Fibroblast of skin of right biceps (primary cell): ENCODE data around the gene CADPS.

ENCODE experiments used
- DNase-seq: peaks from one replicate; pipeline ENCODE4 v3.0.0-alpha.2; 2013

The CADPS gene

DNA sequence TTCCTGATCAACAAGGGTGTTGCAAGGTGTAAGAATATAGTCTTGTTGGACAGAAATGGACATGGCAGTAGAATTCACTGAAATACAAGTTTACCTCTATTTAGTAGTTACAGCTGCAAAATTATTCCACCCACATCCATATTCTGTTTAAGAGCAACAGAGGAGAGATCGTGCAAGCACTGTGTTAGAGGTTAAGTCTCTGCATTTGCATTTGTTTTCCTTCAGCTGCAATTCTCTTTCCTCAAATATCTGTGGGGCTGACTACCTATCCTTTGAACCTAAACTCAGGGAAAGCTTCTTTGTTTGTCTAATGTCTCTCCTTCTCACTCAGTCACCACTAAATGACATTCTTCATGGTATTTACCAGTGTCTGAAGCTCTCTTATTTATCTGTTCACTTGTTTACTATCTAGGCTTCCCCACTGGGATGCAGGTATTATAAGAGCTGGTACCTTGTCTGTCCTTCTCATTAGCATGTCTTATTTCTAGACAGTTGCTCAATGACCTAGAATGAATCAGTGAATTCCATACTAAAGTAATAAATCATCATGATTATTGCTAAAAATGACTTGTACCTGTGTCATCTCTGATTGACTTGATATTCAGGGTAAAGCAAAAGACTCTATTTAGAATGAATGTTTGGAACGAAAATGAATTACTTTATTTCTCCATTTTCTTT, 326.5 kb downstream of the CADPS start:
- no peak for DNase-seq

GRCh38 chr3:62546266-62546665, 328.9 kb downstream of the CADPS start:
- DNase-seq = peak; percentile 36

GRCh38 chr3:62542185-62542584, 333.0 kb downstream of the CADPS start:
- DNase-seq = no peak

- no peak for DNase-seq
Observed at GRCh38 chr3:62539762-62540161, 335.5 kb downstream of the CADPS start.

DNA sequence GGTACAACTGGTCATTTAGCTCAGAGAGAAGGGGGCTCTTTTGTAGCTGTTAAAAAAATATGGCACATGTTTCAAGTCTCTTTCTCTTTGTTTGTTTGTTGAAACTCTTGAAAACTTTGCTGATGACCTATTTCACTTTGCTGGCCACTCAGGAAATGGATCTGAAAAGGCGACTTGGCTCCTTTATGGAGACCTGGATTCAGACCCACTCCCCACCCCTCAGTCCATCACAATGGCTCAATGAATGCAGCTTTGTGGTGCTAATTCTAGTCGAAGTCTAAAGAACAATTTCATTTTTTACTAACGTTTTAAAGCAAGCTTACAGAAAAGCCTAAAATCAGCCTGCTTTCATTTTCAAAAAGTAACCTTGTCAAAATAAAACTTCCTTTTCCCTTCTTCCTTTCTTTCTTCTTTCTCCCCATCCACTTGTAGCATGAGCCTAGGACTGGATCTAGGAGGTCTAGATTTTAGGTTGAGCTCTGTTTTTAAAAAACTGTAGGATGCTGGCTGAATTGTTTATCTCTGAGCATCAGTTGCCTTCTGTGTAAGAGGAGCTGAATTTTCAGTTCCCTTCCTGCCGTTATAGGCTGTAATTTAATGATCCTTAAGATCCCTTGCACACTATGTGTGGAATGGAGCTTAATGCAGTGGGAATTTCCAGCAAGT, 336.4 kb downstream of the CADPS start:
- no peak for DNase-seq

- no peak for DNase-seq
Observed at GRCh38 chr3:62534326-62534725, 340.9 kb downstream of the CADPS start.

DNA sequence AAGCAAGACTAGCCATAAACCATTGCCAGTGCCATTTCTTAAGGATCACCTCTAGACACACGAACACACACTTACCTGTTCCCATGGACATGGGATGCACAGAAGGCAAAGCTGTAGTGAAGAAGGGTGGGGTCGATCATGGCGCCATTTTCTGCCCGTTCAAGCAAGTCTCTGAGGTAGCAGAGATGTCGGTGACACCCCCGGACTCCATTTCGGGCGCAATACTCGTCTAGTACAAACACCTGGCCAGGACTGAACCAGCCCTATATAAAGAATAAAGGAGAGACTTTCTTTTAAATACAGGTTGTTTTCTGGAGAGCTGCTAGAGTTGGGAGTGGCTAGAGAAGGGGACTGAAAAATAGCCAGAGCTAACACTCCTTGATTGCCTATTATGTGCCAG, 342.4 kb downstream of the CADPS start:
- no peak for DNase-seq

DNA sequence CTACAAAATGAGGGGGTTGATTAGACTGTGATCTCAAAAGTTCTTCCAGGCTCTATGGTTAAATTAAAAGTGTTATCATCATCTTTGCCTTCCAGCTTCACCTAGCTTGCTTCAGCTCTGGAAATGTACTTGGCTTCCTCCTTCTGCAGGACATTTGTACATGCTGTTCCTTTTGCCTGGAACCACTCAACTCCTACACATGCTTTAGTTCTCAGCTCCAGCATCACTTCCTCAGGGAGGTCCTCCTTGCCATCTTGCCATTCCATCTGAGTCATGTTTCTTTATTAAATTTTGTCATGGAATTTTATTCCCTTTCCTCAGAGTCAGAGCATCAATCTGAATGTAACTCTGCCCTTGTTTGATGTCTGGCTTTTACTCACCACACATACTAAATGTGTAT, 343.2 kb downstream of the CADPS start:
- no peak for DNase-seq

DNA sequence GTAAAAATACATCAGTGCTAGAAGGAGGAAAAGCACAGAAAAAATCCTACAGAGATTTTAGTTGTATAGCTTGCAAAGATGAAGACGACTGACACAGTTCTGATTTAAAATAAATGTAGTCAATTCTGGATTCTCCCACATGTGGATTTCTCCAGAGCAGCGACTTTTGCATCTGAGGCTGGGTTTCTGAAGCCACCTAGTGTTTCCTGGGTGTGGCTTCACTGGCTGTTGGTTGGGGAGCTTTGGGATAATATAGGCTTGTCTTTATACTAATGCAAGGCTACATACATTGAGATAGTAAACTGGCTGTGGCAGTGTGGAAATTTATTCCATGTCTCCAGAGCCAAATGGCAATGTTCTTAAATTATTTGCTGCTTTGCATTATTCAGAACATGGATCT, 343.7 kb downstream of the CADPS start:
- DNase-seq = no peak

GRCh38 chr3:62529230-62529629, 346.0 kb downstream of the CADPS start:
- peak; percentile 37 for DNase-seq

DNA sequence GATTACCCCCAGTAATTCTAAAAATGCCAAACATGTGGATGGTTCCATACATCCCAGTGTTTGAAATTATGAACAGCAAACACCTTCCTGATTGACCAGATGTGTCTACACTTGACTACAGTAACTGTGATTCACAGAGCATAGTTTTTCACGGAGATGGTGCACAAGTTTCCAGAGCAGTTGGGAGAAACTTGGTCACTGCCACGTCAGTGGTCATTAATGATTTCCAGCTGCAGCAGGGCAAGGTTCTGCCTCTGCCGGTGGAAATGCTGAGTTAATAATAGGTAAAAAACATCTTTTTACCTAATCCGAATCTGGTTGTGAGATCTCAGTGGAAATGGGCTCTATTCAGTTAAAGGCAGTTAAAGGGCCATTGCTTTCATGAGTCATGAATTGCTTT, 347.7 kb downstream of the CADPS start:
- peak; percentile 41 for DNase-seq

GRCh38 chr3:62525281-62525680, 349.9 kb downstream of the CADPS start:
- DNase-seq = peak; percentile 62

DNA sequence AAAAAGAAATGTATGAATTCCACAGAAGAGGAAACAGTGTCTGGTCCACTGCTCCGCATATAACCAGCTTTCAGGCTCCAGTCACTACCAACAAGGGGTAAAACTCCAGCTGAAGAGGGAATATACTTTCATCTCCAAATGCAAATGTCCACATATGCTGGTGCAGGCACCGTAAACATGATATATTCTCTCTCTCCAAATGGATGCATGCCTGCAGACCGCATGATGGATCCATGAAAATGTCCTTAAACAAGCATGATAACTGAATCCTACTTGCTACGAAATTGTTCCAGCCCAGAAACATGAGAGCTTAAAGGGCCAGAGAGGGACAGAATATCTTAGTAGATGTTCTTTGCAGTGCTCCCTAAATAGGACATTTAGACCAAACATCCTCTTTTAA, 351.5 kb downstream of the CADPS start:
- DNase-seq = no peak

DNA sequence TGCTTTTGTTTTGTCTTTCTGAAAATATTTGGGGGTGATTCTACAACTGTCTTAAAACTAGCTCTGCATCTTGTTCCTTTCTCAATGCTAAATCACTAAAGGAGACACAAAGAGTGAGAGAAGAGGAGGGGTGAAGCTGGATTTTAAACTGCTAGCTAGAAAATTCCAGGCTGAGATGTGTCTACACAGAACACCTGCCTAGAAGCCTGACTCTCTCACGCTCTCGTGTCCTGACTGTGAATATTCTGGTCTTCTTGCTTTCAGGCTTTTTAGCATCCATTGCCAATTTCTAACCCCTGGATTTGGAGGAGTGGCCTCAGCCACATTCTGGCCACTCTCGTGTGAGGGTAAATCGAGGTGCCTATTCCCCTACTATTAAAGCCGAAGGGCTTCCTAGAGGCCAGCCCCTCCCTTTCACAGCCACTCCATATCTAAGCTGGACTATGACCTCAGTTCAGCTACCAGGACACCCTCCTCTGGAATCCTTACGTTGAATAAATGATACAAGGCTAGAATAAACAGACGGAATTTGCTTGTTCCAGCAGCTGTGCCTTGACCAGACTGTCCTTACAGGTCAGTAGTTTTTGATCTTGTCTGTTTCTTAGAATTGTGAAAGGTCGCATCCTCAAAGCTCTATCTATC, 353.6 kb downstream of the CADPS start:
- DNase-seq = no peak

- no peak for DNase-seq
Observed at GRCh38 chr3:62503516-62503915, 371.7 kb downstream of the CADPS start.

DNA sequence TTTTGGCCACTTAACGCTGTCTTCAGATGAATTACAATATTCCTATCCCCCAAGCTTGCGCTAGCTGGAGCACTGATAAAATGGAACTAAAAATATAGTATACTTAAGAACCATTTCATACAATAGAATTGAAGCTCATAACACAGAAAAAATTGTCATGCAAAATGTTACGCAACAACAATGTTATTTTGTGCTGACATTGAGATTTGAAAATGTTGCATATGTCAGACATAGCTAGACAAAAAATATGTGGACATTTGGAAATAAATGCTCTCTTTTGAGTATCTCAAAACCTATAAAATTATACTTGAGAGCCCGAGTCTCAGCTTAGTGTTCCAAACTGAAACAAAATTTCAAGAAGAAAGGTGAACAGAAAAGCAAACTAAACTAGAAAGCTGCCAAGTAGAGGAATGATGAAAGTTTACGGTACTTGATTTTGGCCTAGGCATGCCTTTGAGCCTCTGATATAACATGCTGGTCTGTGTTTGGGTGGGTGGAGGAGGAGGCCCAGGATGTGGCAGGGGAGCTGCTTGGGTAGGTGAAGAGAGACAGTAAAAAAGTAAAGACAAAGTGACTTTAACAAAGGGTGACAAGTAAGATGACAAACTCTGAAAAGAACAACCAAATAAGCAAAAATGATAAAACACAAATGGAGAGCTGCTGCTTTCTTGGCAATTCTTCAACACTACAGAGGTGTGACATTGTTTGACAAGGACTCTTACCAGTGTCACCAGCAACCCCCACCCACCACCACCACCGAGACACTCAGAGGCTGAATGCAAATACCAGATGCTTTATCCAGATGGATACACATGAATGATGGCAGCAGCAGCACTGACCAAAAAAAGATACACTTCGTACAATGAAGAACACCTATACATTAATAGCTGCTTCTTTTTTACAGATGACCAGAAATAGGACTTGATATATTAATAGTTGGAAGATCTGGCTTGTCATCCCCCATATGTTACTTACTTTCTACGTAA, 372.6 kb downstream of the CADPS start:
- DNase-seq = no peak

GRCh38 chr3:62501289-62501668, 373.9 kb downstream of the CADPS start:
- DNase-seq = no peak

GRCh38 chr3:62500556-62501288, 374.5 kb downstream of the CADPS start:
- DNase-seq = no peak

DNA sequence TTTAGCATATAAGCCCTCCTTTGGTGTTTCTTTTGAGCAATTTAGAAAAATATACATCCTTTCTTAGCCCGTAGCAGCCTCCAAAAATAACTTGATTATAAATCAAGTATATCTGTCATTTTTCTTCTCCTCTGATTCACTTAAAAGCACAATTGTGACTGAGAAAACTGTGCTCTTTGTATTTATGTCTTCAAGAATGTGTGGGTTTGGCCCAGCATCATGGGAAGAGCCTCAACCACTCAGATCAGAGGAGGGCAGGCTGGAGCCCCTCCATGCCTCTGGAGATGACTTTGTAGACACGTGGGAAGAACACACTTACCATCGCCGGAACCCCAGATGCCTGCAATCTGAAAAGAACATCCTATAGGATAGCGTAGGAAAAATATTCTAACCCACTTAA, 378.1 kb downstream of the CADPS start:
- no peak for DNase-seq

- DNase-seq = no peak
Observed at GRCh38 chr3:62496503-62496902, 378.7 kb downstream of the CADPS start.

- DNase-seq = no peak
Observed at GRCh38 chr3:62493109-62493801, 382.0 kb downstream of the CADPS start.

DNA sequence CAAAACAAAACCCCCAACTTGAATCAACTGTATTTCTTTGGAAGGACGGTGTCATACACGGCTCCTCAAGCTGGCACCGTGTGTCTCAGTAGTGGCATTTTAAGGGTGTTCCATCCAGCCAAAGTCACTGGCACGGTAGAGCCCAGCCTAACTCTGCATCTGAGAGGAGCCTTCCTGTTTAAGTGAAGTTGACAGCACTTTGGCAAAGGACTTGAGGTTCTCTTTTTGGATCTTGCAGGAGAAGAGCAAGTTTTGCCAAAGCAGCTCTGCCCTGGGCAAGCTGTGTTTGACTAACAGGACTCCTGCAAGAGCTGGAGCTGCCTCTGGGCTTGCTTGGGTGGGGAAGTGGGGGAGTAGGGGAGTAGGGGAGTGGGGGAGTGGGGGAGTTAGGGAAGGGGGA, 392.3 kb downstream of the CADPS start:
- no peak for DNase-seq
